Measurements from ENCODE around the gene PXDN. TPM values are rescaled to one million over a fixed set of nuclear protein-coding genes. Genes with fewer than 3 reads are reported as not detected.

Gene PXDN
- total RNA-seq, 1 donor from 2014 or later: 576 TPM

GRCh38 chr2:1614564-1614963 is 129.8 kb downstream of the PXDN start:
- TF ChIP-seq CTCF (IDR thresholded peaks at IDR 0.05): no peak
- peak; percentile 28 for DNase-seq (ENCODE audit: low spot score)
- Mint-ChIP-seq H3K4me3 (ENCODE audit: unreplicated experiment) (no peak overlapping the region), H3K9me3 (ENCODE audit: low read depth) (no peaks in the 10 kb centered on the region), H3K27me3 (ENCODE audit: low read depth) (no peaks in the 10 kb centered on the region), H3K4me1 (ENCODE audit: low read depth) (peaks cover 15% of the 10 kb centered on the region), H3K36me3 (ENCODE audit: low read depth) (peaks cover 5% of the 10 kb centered on the region), H3K27ac (ENCODE audit: unreplicated experiment) (no peak overlapping the region)

GRCh38 chr2:1613731-1614354 is 130.5 kb downstream of the PXDN start:
- no peak for TF ChIP-seq CTCF (IDR thresholded peaks at IDR 0.05)
- peak; percentile 53 for DNase-seq (ENCODE audit: low spot score)
- no peaks in the 10 kb centered on the region for H3K27me3 Mint-ChIP-seq (ENCODE audit: low read depth)
- peaks cover 15% of the 10 kb centered on the region for H3K4me1 Mint-ChIP-seq (ENCODE audit: low read depth)
- H3K27ac Mint-ChIP-seq (ENCODE audit: unreplicated experiment): no peak overlapping the region
- H3K9me3 Mint-ChIP-seq (ENCODE audit: low read depth): no peaks in the 10 kb centered on the region
- peaks cover 5% of the 10 kb centered on the region for H3K36me3 Mint-ChIP-seq (ENCODE audit: low read depth)
- H3K4me3 Mint-ChIP-seq (ENCODE audit: unreplicated experiment): no peak overlapping the region

GRCh38 chr2:1613078-1613445 is 131.3 kb downstream of the PXDN start:
- Mint-ChIP-seq H3K9me3 (ENCODE audit: low read depth) (no peaks in the 10 kb centered on the region), H3K4me1 (ENCODE audit: low read depth) (peaks cover 15% of the 10 kb centered on the region), H3K36me3 (ENCODE audit: low read depth) (peaks cover 5% of the 10 kb centered on the region), H3K4me3 (ENCODE audit: unreplicated experiment) (no peak overlapping the region), H3K27me3 (ENCODE audit: low read depth) (peaks cover 2% of the 10 kb centered on the region), H3K27ac (ENCODE audit: unreplicated experiment) (no peak overlapping the region)
- peak; percentile 68 for DNase-seq (ENCODE audit: low spot score)
- no peak for TF ChIP-seq CTCF (IDR thresholded peaks at IDR 0.05)

- Mint-ChIP-seq H3K27ac (ENCODE audit: unreplicated experiment) (no peak overlapping the region), H3K9me3 (ENCODE audit: low read depth) (no peaks in the 10 kb centered on the region), H3K4me1 (ENCODE audit: low read depth) (peaks cover 15% of the 10 kb centered on the region), H3K27me3 (ENCODE audit: low read depth) (peaks cover 2% of the 10 kb centered on the region), H3K4me3 (ENCODE audit: unreplicated experiment) (no peak overlapping the region), H3K36me3 (ENCODE audit: low read depth) (peaks cover 5% of the 10 kb centered on the region)
- no peak for TF ChIP-seq CTCF (IDR thresholded peaks at IDR 0.05)
- DNase-seq (ENCODE audit: low spot score): peak; percentile 52
Observed at GRCh38 chr2:1612391-1613077, 131.8 kb downstream of the PXDN start.

- Mint-ChIP-seq H3K4me3 (ENCODE audit: unreplicated experiment) (no peak overlapping the region), H3K27ac (ENCODE audit: unreplicated experiment) (no peak overlapping the region), H3K36me3 (ENCODE audit: low read depth) (peaks cover 2% of the 10 kb centered on the region)
Observed at GRCh38 chr2:1611886-1612285, 132.4 kb downstream of the PXDN start.

More at GRCh38 chr2:1611886-1612285, 132.4 kb downstream of the PXDN start:
- peak; percentile 64 for DNase-seq (ENCODE audit: low spot score)
- Mint-ChIP-seq H3K27me3 (ENCODE audit: low read depth) (peaks cover 6% of the 10 kb centered on the region), H3K4me1 (ENCODE audit: low read depth) (peaks cover 15% of the 10 kb centered on the region), H3K9me3 (ENCODE audit: low read depth) (no peaks in the 10 kb centered on the region)
- TF ChIP-seq CTCF (IDR thresholded peaks at IDR 0.05): no peak

All from chondrocyte (in vitro differentiated cells).